HuH-7.5 (cell line): ENCODE data around the gene PRRG2.
"Not testable (repeated sequence)": the region's sequence is repeated elsewhere in the genome, so short reads cannot be mapped to it uniquely, and the experiment has no call there.

Experiments used
- DNase-seq: peaks from one replicate; pipeline ENCODE4 v3.0.0; 2011; ENCODE audit warnings: low spot score

PRRG2 gene

GRCh38 chr19:49609499-49610092 is 28.5 kb downstream of the PRRG2 start:
- DNase-seq = no peak

- no peak for DNase-seq
Measured at GRCh38 chr19:49613374-49613773, 32.3 kb downstream of the PRRG2 start.

- DNase-seq = no peak
Measured at GRCh38 chr19:49614096-49614833, 33.1 kb downstream of the PRRG2 start.

GRCh38 chr19:49615861-49616260 is 34.7 kb downstream of the PRRG2 start:
- DNase-seq = no peak

GRCh38 chr19:49616532-49616931 is 35.4 kb downstream of the PRRG2 start:
- DNase-seq = no peak

- no peak for DNase-seq
Measured at GRCh38 chr19:49616945-49617344, 35.8 kb downstream of the PRRG2 start.

- not testable (repeated sequence) for DNase-seq
Measured at GRCh38 chr19:49617860-49618259, 36.7 kb downstream of the PRRG2 start.

- no peak for DNase-seq
Measured at GRCh38 chr19:49624967-49625910, 44.1 kb downstream of the PRRG2 start.

GRCh38 chr19:49626226-49626625 is 45.1 kb downstream of the PRRG2 start:
- DNase-seq = no peak

- DNase-seq = no peak
Measured at GRCh38 chr19:49629659-49630058, 48.5 kb downstream of the PRRG2 start.

GRCh38 chr19:49631014-49631588 is 50.0 kb downstream of the PRRG2 start:
- DNase-seq = no peak

- no peak for DNase-seq
Measured at GRCh38 chr19:49631610-49632192, 50.6 kb downstream of the PRRG2 start.

GRCh38 chr19:49632576-49632975 is 51.5 kb downstream of the PRRG2 start:
- no peak for DNase-seq

GRCh38 chr19:49633273-49633672 is 52.2 kb downstream of the PRRG2 start:
- DNase-seq = not testable (repeated sequence)

GRCh38 chr19:49635530-49636232 is 54.6 kb downstream of the PRRG2 start:
- DNase-seq = no peak

GRCh38 chr19:49636233-49636932 is 55.3 kb downstream of the PRRG2 start:
- no peak for DNase-seq

GRCh38 chr19:49637821-49638738 is 57.0 kb downstream of the PRRG2 start:
- no peak for DNase-seq

GRCh38 chr19:49639401-49640112 is 58.4 kb downstream of the PRRG2 start:
- DNase-seq = no peak
